ENCODE results near the gene DAPK2. TPM values are rescaled to one million over a fixed set of nuclear protein-coding genes. Genes with fewer than 3 reads are reported as not detected.

The DAPK2 gene
- total and polyA plus RNA-seq, 2 of the 4 experiments (the other 2 are of a cell fraction), result 0.34 to 0.36 TPM

DNA sequence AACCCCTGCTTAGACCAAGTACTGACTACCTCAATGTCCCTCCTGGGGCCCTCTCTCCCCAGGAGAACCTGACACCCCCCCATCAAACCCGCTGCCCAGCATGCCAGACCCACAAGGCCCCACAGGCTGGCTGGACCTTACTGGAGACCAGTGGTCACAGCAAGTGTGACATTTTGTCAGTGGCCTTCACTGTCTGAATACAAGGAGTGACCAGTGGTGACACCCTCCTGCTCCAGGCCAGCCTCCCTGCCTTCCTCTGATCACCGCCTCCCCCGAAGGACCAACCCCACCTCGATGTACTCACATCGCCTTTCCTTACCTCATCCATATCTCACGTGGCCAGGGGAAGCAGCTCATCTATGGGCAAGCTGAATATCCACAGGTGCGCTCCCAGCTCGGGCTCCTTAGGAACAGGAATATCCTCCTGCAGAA is 150.5 kb downstream of the DAPK2 start:
- DNase-seq, result no peak
- H2BK120ac ChIP-seq (ENCODE audit: low read depth, low read length), result no peak overlapping the region
- no peak overlapping the region for H4K8ac ChIP-seq (ENCODE audit: low read depth in 2 of 2, low read length in 2 of 2)
- H2AFZ ChIP-seq (replicated peaks; ENCODE audit: low read length, poor library complexity), result no peak overlapping the region
- no peaks in the 10 kb centered on the region for H3K36me3 ChIP-seq (ENCODE audit: control insufficient read depth, insufficient read depth, low read length)
- H2BK20ac ChIP-seq (ENCODE audit: low read depth, low read length), result 0 out of 2 replicates have a peak overlapping the region, but pooled peaks have one; percentile 57
- no peak overlapping the region for H3K4me3 ChIP-seq (ENCODE audit: insufficient read depth, low read depth, low read length)
- ChIA-PET CTCF (interaction anchor here (1.9 kb wide), 1 partner anchor 11 kb away, joined by 4 read pairs; no protein-coding TSS in a partner anchor), POLR2A (ENCODE audit: unreplicated experiment) (no interaction called here)
- H3K27ac ChIP-seq (ENCODE audit: insufficient read depth, low read length), result no peak overlapping the region
- H3K4me1 ChIP-seq (ENCODE audit: control insufficient read depth, insufficient read depth, low read length), result peaks cover 12% of the 10 kb centered on the region
- no peak overlapping the region for H3K14ac ChIP-seq (replicated peaks; ENCODE audit: low read depth, low read length)
- in situ Hi-C loops (cut with MboI; ENCODE audit: low sequenced_read_pairs), result no loop called here
- peaks cover 5% of the 10 kb centered on the region; the same call in 1 of the 2 replicates for H3K9me3 ChIP-seq (ENCODE audit: control insufficient read depth, insufficient read depth, low read length)
- no peak overlapping the region for H3K4ac ChIP-seq (ENCODE audit: low read depth, low read length)
- peak overlapping the region; percentile 52; the same call in 1 of the 2 replicates for H2AK5ac ChIP-seq (ENCODE audit: low read depth, low read length)
- no peaks in the 10 kb centered on the region for H4K20me1 ChIP-seq (ENCODE audit: insufficient read depth, low read length)
- H2AK9ac ChIP-seq (replicated peaks; ENCODE audit: low read depth, low read length, poor library complexity), result no peak overlapping the region
- H4K91ac ChIP-seq (ENCODE audit: insufficient read depth, low read depth, low read length), result no peak overlapping the region
- no peak overlapping the region for H3K56ac ChIP-seq (ENCODE audit: extremely low read depth, insufficient read depth, low read length)
- no peak overlapping the region for H3K4me2 ChIP-seq (ENCODE audit: low read depth, low read length)
- H3K9me1 ChIP-seq (ENCODE audit: insufficient read depth, low read length), result peaks cover 11% of the 10 kb centered on the region
- peaks cover 21% of the 10 kb centered on the region for H3K27me3 ChIP-seq (ENCODE audit: control insufficient read depth, insufficient read depth, low read length)
- BruUV-seq (replicated peaks), result no TSS peak
- H4K5ac ChIP-seq (ENCODE audit: low read depth, low read length), result no peak overlapping the region
- no peak overlapping the region for H3K23ac ChIP-seq (ENCODE audit: low read depth, low read length)
- H3K79me1 ChIP-seq (ENCODE audit: low read depth in 1 of 2, low read length in 2 of 2), result no peaks in the 10 kb centered on the region
- no peak overlapping the region for H2BK5ac ChIP-seq (ENCODE audit: low read depth, low read length, poor library complexity, severe bottlenecking)
- no peak overlapping the region for H2BK15ac ChIP-seq (ENCODE audit: low read depth, low read length)
- H3K18ac ChIP-seq (ENCODE audit: low read depth, low read length), result no peak overlapping the region
- intact Hi-C loops (cut with micrococcal nuclease), result no loop called here
- TF ChIP-seq CHD1 (IDR thresholded peaks at IDR 0.05; ENCODE audit: low read depth, low read length) (no peak), RAD21 (IDR thresholded peaks at IDR 0.05; ENCODE audit: low read length) (no peak), MXI1 (IDR thresholded peaks at IDR 0.05; ENCODE audit: borderline replicate concordance, low read depth, low read length) (no peak), MAZ (IDR thresholded peaks at IDR 0.05; ENCODE audit: borderline replicate concordance, low read depth, low read length) (no peak), RCOR1 (IDR thresholded peaks at IDR 0.05; ENCODE audit: insufficient replicate concordance, low read length) (no peak), FOS (IDR thresholded peaks at IDR 0.05; ENCODE audit: low read depth, low read length) (no peak), BHLHE40 (IDR thresholded peaks at IDR 0.05; ENCODE audit: low read depth, low read length) (no peak), MAFK (IDR thresholded peaks at IDR 0.05; ENCODE audit: low read depth, low read length) (no peak), CEBPB (IDR thresholded peaks at IDR 0.05; ENCODE audit: low read depth, low read length) (no peak), NFE2L2 (IDR thresholded peaks at IDR 0.05; ENCODE audit: low read depth, low read length) (no peak), POLR2A (IDR thresholded peaks at IDR 0.05; ENCODE audit: low read depth, low read length) (no peak), RFX5 (IDR thresholded peaks at IDR 0.05; ENCODE audit: low read depth, low read length) (no peak), SMC3 (IDR thresholded peaks at IDR 0.05; ENCODE audit: low read depth, low read length) (no peak)
- TF ChIP-seq, protein P1, sequence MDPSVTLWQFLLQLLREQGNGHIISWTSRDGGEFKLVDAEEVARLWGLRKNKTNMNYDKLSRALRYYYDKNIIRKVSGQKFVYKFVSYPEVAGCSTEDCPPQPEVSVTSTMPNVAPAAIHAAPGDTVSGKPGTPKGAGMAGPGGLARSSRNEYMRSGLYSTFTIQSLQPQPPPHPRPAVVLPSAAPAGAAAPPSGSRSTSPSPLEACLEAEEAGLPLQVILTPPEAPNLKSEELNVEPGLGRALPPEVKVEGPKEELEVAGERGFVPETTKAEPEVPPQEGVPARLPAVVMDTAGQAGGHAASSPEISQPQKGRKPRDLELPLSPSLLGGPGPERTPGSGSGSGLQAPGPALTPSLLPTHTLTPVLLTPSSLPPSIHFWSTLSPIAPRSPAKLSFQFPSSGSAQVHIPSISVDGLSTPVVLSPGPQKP (IDR thresholded peaks at IDR 0.05; ENCODE audit: borderline replicate concordance, low read depth, low read length), result no peak
- TF ChIP-seq, protein P2, sequence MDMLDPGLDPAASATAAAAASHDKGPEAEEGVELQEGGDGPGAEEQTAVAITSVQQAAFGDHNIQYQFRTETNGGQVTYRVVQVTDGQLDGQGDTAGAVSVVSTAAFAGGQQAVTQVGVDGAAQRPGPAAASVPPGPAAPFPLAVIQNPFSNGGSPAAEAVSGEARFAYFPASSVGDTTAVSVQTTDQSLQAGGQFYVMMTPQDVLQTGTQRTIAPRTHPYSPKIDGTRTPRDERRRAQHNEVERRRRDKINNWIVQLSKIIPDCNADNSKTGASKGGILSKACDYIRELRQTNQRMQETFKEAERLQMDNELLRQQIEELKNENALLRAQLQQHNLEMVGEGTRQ (IDR thresholded peaks at IDR 0.05; ENCODE audit: low read depth, low read length), result no peak
- TF ChIP-seq, protein P3, sequence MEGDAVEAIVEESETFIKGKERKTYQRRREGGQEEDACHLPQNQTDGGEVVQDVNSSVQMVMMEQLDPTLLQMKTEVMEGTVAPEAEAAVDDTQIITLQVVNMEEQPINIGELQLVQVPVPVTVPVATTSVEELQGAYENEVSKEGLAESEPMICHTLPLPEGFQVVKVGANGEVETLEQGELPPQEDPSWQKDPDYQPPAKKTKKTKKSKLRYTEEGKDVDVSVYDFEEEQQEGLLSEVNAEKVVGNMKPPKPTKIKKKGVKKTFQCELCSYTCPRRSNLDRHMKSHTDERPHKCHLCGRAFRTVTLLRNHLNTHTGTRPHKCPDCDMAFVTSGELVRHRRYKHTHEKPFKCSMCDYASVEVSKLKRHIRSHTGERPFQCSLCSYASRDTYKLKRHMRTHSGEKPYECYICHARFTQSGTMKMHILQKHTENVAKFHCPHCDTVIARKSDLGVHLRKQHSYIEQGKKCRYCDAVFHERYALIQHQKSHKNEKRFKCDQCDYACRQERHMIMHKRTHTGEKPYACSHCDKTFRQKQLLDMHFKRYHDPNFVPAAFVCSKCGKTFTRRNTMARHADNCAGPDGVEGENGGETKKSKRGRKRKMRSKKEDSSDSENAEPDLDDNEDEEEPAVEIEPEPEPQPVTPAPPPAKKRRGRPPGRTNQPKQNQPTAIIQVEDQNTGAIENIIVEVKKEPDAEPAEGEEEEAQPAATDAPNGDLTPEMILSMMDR (conservative IDR thresholded peaks at IDR 0.05; ENCODE audit: low read depth, low read length), result no peak
- H3K9ac ChIP-seq (ENCODE audit: low read depth, low read length), result no peak overlapping the region
- 83% methylated on average over 6 of the region's 8 CpGs; no CpG with 5 or more reads in 1 of the 2 experiments for WGBS, 2 experiments (ENCODE audit: extremely low coverage in 2 of 2, insufficient read length in 1 of 2)
- ATAC-seq (ENCODE audit: low read depth), result no peak
- dilution Hi-C loops (cut with HindIII; ENCODE audit: low sequenced_read_pairs, unreplicated experiment), result no loop called here
